NCI-H1930 (cell line): Measurements from ENCODE around the gene DLL1.

Experiments used
- DNase-seq, 2 experiments: peaks; one replicate each; lab custom pipeline; 2025; lab: John Stamatoyannopoulos, UW

DLL1 gene

DNA sequence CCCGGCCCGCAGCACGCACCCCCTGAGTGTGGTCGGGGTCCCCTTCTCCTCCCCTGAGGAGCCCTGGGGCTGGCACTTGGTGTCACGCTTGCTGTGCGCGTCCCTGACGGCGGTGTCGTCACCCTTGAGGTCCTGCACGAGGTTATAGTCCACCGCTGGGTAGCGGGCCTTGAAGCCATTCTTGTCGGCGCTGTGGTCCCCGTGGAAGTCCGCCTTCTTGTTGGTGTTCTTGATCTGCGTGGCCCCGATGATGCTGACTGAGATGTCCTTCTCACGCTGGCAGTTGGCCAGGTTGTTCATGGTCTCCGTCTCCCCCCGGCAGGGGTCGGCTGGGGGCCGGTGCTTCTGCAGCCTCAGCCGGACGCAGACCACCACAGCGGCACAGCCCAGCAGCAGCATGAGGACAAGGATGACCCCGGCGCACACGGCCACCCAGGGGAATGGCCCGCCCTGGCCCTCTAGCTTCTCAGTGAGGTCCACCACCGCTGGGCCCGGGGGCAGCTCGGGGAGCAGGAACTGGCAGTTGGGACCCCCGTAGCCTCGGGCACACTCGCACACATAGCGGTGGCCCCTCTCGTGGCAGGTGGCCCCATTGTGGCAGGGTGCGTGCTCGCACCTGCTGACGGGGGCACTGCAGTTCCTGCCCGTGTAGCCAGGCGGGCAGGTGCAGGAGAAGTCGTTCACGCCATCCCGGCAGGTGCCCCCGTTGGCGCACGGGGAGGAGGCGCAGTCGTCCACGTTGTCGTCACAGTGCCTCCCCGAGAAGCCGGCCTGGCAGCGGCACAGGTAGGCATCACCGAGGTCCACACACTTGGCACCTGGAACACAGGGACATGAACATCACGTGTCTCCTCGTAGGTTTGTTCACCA is 7.4 kb downstream of the DLL1 start:
- no peak for DNase-seq

DNA sequence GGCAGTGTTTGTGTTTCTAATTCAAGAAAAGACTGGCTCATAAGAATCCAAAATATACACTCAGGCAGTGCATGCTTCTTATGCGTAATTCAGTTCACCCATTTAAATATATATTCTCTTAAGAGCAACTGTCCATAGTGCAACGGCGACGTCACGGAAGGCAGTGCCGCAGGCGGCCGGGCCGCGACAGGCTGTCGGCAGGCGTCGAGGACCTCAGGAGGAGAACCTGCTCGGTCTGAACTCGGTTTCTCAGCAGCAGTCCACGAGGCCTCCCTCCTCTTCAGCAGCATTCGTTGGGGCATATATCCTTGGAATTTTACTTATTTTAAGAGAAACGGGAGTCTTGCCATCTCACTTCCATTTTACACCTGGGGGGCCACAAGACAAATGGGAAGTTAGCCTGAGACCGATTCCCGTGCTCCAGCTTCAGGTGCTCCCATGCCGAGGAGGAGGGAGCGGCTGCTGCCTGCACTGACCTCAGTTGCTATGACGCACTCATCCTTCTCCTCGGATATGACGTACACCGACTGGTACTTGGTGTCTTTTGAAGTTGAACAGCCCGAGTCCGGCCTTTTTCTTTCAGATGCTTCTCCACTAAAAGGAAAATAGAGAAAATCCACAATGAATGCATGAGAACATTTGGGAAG is 8.2 kb downstream of the DLL1 start:
- no peak for DNase-seq

DNA sequence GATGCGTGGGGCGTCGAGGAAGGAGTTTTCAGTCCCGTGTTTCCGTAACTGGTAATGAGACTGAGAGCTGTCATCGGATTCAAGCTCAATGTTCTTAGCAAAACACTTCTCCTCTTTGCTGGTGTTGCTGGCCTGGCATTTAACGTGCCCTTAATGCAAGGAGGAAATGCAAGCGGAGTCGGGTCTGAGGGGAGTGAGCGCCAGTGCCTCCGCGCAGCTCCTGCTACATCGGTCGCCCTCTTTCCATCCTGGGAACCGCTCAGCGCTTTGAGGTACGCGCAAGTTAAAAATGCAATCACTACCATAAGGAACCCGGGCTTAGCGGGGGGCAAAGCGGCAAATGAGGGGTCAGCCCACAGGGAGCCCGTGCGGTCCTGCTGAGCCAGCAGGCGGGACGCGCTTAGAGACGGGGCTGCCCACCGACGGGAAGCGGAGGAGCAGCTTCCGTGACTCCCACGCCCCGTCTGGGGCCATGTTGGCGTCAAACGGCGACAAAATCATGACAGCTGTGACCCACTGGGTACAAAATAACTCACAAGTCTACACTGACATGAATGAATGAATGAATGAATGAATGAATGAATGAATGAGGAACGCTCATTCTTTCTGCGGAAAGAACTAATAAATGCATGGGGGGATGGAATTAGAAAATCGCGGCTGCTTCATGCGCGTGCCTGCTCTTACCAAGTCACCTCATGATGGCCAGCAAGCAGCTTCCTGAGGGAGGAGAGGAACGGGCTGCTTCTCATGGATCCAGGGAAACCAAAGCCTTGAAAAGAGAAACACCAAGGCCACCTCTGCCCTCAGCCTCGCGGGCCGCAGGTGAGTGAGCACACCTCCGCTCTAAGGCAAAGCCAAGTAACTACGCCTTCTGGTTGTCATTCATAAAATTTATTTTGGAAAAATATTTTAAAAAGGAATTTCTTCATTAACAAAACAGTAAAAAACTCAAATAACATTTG is 9.3 kb downstream of the DLL1 start:
- no peak for DNase-seq

DNA sequence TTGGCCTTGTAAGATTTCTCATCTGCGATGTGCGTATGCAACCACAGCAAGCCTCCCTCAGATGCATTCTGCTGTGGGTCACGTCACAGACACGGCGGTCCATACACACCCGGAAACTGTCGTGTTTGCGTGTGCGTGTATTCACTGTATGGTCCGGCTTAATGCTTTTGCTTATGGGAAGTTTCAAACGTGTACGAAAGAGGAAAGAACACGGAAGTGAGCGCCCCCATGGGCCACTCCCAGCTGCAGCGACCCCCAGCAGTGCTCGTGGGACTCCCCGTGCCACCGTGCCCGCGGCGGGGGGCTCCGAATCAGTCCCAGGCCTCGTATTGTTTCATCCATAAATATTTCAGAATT is 10.2 kb downstream of the DLL1 start:
- no peak for DNase-seq

DNA sequence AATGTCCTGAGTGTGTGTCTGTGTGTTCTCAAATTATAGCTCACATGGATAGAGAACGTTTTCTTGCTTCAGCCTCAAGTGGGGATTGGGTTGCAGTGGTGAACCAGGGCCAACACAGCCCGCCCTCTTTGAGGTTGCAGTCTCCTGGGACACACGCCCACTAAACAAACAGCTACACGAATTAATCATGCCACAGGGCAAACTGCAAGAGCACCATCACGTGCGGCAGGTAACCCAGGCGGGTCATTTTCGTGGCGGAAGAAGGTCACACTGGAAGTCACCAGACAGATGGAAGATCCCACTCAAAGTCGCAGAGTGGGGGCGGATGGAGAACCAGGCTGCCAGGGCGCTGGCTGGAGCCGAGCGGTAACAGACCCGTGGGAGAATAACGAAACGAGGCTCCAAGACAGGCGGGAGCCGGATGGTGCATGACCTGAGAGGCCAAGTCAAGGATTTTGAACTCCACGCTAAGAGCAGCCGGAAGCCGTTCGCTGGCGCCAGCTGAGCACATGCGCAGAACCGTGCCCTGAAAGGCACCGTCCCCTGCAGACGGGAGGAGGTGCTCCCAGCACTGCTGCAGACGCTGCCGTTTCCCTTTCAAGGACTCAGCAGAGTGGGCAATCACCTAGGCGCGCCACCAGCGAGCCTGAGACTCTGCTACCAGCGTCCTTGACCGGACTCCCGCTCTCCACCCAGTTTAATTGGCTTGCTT is 10.7 kb downstream of the DLL1 start:
- peak; percentile 49 to 71 for DNase-seq

DNA sequence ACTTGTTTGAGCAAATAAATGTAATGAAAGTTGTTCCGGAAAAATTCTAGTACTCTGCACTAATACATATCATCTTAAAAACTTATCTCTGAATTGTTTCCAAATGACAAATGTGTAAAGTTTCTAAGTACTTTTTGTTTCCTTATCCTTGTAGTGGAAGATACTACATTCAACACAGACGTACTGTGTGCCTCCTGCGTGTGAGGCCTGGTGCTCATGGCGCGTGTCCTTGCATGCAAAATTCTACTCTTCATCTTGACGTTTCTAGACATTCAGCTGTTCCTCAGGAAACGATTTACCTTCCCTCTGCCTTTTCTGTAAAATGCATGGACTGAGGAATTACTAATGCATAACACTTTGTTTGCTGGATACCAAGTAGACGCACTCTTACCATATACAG is 11.5 kb downstream of the DLL1 start:
- DNase-seq, result no peak

DNA sequence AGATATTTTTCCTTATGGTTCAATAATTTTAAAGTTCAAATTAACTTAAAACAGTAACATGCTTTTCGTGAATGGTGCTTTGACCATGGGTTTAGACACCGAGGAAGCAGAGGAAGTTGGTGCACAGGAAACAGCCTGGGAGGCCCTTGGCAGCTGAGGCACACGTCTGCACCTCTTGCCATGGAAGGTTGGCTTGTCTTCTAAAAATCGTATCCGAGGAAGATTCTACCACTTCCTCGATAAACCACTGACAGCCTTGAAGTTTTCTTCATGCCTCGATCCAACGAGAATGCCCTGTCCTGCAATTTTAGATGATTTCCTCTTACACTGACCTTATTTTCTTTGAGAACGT is 12.2 kb downstream of the DLL1 start:
- DNase-seq, result no peak

DNA sequence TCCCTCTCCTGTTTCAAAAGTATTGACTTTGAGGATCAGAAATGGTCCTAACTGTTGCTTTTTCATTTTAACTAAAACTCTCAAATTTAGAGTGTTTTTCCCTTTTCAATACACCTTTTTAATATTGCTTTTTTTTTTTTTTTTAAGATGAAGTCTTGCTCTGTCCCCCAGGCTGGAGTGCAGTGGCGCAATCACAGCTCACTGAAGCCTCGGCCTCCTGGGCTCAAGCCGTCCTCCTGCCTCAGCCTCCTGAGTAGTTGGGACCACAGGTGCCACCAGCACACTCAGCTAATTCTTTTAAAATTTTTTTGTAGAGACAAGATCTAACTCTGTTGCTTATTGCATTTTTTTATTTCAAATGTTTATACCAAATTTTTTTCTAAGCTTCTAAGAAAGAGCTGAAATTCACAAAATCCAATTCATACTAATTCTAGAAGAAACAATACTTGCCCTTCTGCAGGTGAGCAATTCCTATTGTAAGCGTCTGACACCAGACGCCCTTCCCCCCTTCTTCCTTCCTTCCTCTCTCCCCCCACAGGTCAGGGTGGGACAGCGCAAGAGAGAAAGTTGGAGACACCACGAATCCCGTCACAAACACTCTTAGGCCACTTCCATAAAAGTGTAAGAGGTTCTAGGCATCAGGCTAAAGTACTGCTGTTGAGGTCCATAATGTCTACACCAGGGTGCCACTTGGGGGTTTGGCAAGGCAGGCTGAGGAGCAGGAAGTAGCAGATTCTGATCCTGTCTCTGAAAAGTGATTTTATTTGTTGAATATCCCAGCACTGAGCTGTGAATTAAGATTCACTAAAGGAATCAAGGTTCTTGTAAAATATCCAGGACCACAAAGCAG is 12.8 kb downstream of the DLL1 start:
- DNase-seq, result no peak

DNA sequence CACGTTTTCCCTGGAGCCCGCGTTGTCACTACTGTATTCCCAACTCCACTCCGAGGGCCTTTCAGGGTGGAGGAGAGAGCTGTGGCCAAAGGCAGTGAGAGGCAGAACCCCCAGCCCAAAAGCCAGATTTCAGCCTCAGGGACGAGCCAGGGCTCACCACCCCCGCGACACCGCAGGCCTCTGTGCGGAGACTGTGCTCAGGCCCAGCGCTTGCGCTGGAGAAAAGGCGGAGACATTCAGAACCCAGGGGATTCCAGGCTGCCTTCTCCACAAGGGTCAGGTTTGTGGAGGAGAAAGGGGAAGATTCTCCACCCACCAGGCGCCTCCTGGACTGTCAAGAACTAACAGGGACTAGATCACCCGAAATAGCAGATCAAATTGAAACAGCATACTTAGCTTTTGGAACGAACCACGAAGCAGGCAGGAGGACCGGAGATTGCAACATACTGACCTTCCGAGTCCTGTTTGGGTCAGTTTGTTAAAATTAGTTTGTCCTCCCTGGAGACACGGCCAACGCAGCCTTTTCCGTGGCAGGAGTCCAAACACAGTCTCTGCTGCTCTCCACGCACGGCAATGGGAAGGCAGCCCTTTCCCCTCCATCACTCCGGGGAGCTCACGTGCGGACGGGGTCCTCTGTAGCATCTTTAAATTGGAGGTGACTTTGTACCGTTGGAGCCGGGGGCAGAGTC is 14.4 kb downstream of the DLL1 start:
- no peak for DNase-seq

DNA sequence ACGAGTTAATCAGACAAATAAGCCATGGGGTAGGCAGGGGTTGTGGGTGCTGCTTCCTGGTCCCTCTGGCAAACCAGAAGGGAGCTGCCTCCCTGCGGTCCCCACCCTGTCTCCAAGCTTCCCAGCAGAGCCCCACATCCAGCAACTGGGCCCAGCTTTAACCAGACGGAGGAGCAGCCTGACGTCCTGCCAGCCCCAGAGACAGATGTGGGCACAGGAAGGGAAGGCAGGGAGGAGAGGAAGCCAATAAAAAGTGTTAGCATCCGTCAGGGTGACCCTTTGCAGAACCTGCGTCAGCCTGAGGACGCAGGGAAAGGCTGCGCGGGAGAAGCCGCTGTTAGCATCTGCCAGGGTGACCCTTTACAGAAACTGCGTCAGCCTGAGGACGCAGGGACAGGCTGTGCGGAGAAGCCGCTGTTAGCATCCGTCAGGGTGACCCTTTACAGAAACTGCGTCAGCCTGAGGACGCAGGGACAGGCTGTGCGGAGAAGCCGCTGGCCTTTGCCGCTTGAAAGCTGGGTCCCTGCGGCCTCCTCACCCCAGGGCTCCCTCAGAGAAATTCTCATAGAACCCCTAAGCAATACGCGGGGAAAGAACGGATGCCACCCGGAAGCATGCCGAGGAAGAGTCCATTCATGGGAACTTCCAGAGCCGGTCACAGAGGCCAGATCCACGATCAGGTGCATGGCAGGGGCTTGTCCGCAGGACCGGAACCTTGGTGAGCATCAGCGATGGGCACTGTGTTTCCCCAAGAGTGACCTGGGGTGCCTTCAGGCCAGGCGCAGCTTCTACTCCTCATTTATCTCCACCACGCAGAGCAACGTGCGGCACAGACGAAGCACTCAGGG is 15.9 kb downstream of the DLL1 start:
- DNase-seq, result no peak

DNA sequence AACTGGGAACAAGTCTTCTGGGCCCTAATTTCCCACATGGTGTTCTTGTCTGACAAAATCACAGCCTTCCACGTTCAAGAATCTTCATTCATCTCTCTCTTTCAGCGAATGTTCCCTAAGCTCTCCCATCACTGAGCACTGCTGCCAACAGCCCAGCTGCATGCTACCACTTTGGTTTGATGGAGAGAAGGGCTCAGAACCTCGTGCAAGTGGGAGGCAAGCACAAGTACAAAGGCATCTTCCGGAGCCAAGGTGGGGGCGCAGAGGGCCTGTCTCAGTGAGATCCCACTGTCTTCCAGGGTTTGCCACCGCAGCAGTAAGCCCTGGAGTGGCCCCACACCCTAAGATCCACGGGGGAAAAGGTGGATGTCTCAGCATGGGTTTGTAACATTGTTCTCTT is 17.2 kb downstream of the DLL1 start:
- DNase-seq, result no peak

DNA sequence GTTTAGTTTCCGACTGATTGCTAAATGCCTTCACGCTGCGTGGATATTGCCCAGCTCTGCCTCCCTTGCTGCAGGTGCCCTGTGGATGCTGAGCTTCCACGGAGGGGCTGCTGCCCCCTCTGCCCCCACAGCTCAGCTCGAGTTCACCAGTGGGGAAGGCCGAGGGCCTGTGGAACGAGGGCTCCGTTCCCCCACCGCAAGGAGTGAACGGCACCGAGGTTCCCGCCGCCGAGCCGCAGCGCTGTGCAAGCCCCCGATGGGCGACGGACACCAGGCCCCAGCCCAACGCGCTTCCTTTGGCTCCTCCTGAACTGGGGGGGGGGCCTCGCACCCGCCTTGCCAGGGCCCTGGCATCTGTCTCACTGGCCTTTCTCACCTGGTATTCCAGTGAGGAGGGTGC is 17.7 kb downstream of the DLL1 start:
- no peak for DNase-seq

DNA sequence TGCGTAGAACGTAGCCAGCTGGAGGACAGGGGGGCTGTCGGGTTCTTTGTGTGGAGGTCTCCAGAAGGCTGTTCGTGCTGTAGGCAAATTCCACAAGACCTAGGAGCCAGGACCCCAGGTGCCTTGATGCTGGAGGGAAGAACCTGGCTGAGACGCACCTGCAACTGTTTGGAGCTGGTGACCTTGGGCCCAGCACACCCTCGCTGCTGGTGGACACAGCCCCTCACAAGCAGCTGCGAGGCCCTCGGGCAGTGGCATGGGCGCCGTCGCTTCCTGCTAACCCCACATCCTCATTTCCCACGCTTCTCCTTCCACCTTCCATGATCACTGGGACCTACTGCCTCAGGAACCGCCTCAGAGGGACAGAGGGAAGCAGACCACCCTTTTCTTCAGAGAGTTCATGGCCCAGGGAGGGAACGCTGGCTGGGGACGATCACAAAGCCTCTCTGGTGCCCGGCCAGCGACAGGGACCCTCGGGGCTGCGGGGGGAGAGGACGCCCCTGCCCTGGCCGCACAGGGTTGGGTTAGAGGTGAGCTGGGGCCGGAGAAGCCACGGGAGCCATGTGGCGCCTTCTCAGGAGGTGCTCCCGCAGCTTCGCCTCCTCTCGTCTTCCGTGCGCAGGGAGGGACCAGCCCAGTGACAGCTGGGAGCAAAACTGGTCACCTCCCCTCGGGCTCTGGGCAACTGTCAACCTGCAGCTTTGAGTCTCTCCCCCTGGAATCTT is 18.4 kb downstream of the DLL1 start:
- no peak for DNase-seq

DNA sequence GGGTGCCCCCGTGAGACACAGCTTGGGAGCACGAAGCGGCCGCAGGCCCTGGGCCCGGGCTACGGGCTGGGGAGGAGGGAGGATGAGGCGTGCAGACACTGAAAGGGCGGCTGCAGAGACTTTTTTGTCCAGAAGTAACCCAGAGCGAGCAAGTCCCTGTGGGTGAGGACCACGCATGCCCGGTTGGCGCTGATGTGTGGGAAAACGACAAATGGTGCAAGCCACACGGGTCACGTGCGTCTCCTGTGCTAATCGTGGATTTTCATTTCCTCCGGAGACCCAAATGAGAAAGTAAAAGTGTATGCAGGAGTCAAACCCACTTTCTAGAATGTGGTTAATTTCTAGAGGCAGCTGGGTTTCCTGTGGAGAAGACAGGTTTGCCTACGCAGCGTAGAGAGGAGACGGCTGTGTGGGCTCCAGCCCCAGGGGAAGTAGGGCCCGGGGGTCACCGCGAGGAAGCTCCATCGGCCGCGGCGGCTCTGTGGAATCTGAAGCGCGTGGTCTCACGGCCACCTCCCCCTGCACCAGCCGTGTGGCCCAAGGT is 19.0 kb downstream of the DLL1 start:
- DNase-seq, result no peak

DNA sequence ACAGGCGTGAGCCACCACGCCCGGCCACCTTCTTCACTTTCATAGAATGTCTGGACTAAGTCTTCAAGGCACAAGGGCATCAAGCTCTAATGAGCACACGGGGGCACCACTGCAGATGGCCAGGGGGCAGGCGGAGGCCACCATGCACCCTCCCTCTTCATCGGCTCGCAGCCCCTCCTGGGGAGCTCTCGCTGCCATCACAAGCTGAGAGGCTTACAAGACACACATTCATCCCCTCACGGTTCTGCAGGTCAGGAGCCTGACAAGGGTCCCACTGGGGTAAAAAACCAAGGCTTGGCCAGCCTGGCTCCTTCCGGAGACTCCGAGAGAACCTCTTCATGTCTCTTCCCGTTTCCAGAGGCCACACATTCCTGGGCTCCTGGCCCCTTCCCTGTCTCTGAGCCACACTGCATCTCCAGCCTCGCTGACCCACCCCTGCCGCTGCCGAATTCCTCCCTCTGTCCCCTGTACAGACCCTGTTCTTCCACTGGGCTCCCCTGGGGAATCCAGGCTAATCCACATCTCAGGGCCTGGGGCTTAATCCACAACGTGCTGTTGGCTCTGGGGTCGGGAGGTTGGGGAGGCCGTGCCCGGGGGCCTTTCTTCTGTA is 19.8 kb downstream of the DLL1 start:
- DNase-seq, result no peak

DNA sequence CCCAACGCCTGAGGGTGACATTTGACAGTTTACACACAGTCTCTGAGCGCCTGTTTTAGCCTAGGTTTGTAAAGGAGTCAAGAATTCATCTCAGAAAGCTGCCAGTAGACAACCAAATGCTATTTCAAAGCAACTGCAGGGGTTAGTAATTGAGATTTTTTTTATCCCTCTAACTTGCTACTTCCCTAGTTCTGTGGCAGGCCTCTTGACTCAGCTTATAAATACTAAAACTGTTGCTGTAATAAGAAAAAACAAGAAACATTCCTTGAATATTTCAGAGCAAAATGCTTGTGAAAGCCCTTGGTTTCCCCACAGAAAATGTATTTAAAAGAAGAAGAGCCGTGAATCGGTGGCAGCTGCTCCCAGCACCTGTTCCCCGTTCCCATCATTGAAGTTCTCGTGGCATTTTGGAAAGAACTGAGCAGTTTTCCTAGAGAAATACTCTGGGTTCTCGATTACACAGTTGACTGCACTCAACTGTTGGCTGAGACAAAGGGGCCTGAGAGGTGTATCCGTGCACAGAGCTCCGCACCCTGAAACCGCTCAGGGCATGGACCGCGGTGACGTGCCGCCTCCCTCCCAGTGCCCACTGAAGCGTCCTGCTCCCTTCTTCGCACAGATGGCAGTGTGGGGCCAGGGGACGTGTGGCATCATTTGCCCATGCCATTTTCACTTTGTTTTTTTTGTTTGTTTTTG is 20.9 kb downstream of the DLL1 start:
- DNase-seq, result no peak

DNA sequence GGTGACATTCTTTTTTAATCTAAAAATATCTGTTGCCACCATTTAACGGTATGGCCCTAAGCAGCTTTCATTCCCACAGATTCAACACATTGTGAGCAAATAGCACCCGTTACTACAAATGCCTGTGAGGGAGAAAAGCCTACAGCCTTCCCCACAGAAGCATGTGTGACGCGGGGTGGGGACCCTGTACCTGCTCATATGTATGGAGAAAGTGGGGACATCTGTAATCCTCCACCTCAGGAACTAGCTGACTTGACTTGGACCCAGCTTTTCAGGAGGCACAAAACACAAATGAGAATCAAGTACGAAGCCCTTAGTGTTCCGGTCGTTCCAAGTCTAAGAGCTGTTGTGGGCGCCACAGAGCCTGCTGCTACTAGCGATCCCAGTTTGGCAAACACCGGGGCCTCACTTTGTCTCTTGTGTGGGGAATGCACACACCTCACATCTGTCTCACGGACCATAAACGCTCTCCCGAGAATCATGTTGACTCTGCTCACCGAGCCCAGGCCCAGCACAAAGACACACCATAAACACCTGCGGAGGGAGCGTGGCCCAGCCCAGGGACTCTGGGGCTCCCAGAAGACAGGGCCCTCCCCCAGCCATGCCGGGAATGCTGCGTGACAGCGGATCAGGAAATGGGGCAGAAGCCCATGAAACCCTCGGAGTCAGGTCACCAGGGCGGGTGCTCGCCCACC is 21.6 kb downstream of the DLL1 start:
- DNase-seq, result peak in 1 of 2 experiments; percentile 10
